Measurements from ENCODE around the gene FYB1. TPM values are rescaled to one million over a fixed set of nuclear protein-coding genes. Genes with fewer than 3 reads are reported as not detected.

FYB1 gene, protein sequence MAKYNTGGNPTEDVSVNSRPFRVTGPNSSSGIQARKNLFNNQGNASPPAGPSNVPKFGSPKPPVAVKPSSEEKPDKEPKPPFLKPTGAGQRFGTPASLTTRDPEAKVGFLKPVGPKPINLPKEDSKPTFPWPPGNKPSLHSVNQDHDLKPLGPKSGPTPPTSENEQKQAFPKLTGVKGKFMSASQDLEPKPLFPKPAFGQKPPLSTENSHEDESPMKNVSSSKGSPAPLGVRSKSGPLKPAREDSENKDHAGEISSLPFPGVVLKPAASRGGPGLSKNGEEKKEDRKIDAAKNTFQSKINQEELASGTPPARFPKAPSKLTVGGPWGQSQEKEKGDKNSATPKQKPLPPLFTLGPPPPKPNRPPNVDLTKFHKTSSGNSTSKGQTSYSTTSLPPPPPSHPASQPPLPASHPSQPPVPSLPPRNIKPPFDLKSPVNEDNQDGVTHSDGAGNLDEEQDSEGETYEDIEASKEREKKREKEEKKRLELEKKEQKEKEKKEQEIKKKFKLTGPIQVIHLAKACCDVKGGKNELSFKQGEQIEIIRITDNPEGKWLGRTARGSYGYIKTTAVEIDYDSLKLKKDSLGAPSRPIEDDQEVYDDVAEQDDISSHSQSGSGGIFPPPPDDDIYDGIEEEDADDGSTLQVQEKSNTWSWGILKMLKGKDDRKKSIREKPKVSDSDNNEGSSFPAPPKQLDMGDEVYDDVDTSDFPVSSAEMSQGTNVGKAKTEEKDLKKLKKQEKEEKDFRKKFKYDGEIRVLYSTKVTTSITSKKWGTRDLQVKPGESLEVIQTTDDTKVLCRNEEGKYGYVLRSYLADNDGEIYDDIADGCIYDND
- not detected in 2 replicates for total RNA-seq (2014; rRNA removed; shearing (Covaris generic); ENCODE audit: low replicate concordance)

- no peaks in the 10 kb centered on the region for H3K36me3 ChIP-seq
- H3K9me3 ChIP-seq, result no peaks in the 10 kb centered on the region
- H3K27me3 ChIP-seq, result no peaks in the 10 kb centered on the region
- DNase-seq, result no peak
- no peak within 1 kb of the TSS for H3K4me3 ChIP-seq
Measured at GRCh38 chr5:39219437-39219836, at the start of gene FYB1. Gene FYB1, minus strand, starts transcription at chr5:39219563. Its CDS starts 16,603 bp downstream, at chr5:39202960.

GRCh38 chr5:39267186-39267585 lies 47.8 kb upstream of the FYB1 start:
- Histone ChIP-seq H3K27me3 (no peaks in the 10 kb centered on the region), H3K4me3 (no peak overlapping the region), H3K36me3 (no peaks in the 10 kb centered on the region), H3K9me3 (no peaks in the 10 kb centered on the region)
- DNase-seq, result no peak

- DNase-seq, result no peak
- Histone ChIP-seq H3K4me3 (no peak overlapping the region), H3K27me3 (no peaks in the 10 kb centered on the region), H3K9me3 (no peaks in the 10 kb centered on the region), H3K36me3 (no peaks in the 10 kb centered on the region)
Measured at GRCh38 chr5:39266442-39266841, 47.1 kb upstream of the FYB1 start.

GRCh38 chr5:39264528-39264927 lies 45.2 kb upstream of the FYB1 start:
- Histone ChIP-seq H3K36me3 (no peaks in the 10 kb centered on the region), H3K4me3 (no peak overlapping the region), H3K27me3 (no peaks in the 10 kb centered on the region), H3K9me3 (no peaks in the 10 kb centered on the region)
- no peak for DNase-seq

GRCh38 chr5:39262981-39263380 lies 43.6 kb upstream of the FYB1 start:
- Histone ChIP-seq H3K4me3 (no peak overlapping the region), H3K36me3 (no peaks in the 10 kb centered on the region), H3K27me3 (no peaks in the 10 kb centered on the region), H3K9me3 (no peaks in the 10 kb centered on the region)
- DNase-seq, result no peak

DNA sequence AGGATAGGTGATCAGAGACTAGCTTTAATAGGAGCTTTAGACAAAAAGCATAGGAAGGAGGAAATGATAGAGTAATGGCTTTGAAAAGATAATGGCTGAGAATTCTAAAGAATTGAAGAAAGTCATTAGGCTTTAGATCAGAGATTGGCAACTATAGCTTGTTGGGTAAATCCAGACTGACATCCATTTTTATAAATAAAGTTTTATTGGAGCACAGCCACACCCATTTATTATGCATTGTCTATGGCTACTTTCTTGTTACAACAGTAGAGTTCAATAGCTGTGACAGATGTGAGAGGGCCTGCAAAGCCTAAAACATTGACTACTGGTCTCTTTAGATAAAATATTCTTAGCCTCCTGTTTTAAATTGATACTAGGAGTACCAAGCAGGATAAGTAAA lies 40.7 kb upstream of the FYB1 start:
- no peak for DNase-seq
- no peak overlapping the region for H3K4me3 ChIP-seq
- no peaks in the 10 kb centered on the region for H3K27me3 ChIP-seq
- H3K9me3 ChIP-seq, result no peaks in the 10 kb centered on the region
- H3K36me3 ChIP-seq, result no peaks in the 10 kb centered on the region

DNA sequence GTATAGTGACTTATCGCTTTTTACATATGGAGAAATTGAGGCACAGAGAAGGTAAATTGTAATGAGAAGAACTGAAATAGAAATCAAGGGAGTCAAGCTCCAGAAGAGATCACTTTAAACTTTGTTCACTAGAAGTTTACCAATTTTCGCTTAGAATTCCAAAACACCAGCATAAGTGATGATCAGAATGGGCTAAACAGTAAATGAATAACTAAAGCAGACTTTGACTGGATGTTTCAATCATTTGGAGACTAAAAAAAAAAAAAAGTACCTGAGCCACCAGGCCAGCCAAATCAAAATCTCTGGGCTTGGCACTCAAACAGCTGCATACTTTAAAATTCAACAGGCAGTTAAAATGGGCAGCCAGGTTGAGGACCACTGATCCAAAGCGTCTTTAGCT lies 38.2 kb upstream of the FYB1 start:
- H3K4me3 ChIP-seq, result no peak overlapping the region
- H3K9me3 ChIP-seq, result no peaks in the 10 kb centered on the region
- no peak for DNase-seq
- H3K27me3 ChIP-seq, result no peaks in the 10 kb centered on the region
- H3K36me3 ChIP-seq, result no peaks in the 10 kb centered on the region

GRCh38 chr5:39256477-39257235 lies 37.3 kb upstream of the FYB1 start:
- DNase-seq, result peak; percentile 20
- Histone ChIP-seq H3K9me3 (no peaks in the 10 kb centered on the region), H3K36me3 (no peaks in the 10 kb centered on the region), H3K4me3 (peak overlapping the region; percentile 16), H3K27me3 (no peaks in the 10 kb centered on the region)

GRCh38 chr5:39255406-39255805 lies 36.0 kb upstream of the FYB1 start:
- Histone ChIP-seq H3K9me3 (no peaks in the 10 kb centered on the region), H3K4me3 (no peak overlapping the region), H3K27me3 (no peaks in the 10 kb centered on the region), H3K36me3 (no peaks in the 10 kb centered on the region)
- DNase-seq, result no peak

- no peak for DNase-seq
- Histone ChIP-seq H3K27me3 (no peaks in the 10 kb centered on the region), H3K9me3 (no peaks in the 10 kb centered on the region), H3K4me3 (no peak overlapping the region), H3K36me3 (no peaks in the 10 kb centered on the region)
Measured at GRCh38 chr5:39254671-39255070, 35.3 kb upstream of the FYB1 start.

DNA sequence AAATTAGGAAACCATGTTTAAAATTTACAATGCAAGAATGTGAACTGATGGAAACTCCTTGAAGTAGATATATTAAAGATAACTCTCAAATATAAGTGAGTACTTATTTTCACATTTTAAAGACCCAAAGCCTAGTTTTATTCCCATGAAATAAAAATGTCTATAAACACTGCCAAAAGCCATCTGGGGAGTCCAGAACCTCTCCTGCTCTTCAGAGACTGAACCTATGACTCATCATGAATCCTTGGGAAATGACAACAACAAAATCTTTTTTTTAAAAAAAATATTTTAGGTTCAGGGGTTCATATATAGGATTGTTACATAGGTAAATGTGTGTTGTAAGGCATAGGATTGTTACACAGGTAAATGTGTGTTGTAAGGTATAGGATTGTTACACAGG lies 33.8 kb upstream of the FYB1 start:
- H3K27me3 ChIP-seq, result no peaks in the 10 kb centered on the region
- no peaks in the 10 kb centered on the region for H3K36me3 ChIP-seq
- H3K4me3 ChIP-seq, result no peak overlapping the region
- H3K9me3 ChIP-seq, result no peaks in the 10 kb centered on the region
- DNase-seq, result no peak

DNA sequence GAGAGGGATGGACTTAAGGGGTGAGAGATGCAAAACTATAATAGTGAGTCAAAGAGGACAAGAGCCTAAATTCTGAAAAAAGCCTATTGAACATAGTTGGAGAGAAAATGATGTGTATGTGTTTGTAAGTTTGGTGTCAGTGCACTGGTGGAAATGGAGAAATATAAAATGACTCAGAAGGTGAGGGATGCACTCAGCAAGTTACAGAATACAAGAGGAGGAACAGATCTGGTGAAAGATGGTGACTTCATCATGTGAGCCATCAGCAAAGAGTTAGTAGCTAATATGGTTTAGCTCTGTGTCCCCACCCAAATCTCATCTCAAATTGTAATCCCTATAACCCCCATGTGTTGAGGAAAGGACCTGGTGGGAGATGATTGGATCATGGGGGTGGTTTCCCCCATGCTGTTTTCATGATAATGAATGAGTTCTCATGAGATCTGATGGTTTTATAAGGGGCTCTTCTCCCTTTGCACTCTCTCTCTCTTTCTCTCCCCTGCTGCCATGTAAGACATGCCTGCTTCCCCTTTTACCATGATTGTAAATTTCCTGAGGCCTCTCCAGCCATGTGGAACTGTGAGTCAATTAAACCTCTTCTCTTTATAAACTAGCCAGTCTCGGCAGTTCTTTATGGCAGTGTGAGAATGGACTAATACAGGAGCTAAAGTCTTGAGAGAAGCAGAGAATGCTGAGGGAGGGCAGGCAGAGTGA lies 30.4 kb upstream of the FYB1 start:
- H3K36me3 ChIP-seq, result no peaks in the 10 kb centered on the region
- H3K4me3 ChIP-seq, result no peak overlapping the region
- no peaks in the 10 kb centered on the region for H3K9me3 ChIP-seq
- DNase-seq, result no peak
- H3K27me3 ChIP-seq, result no peaks in the 10 kb centered on the region

- Histone ChIP-seq H3K4me3 (no peak overlapping the region), H3K36me3 (no peaks in the 10 kb centered on the region), H3K27me3 (no peaks in the 10 kb centered on the region), H3K9me3 (no peaks in the 10 kb centered on the region)
- no peak for DNase-seq
Measured at GRCh38 chr5:39249069-39249468, 29.7 kb upstream of the FYB1 start.

DNA sequence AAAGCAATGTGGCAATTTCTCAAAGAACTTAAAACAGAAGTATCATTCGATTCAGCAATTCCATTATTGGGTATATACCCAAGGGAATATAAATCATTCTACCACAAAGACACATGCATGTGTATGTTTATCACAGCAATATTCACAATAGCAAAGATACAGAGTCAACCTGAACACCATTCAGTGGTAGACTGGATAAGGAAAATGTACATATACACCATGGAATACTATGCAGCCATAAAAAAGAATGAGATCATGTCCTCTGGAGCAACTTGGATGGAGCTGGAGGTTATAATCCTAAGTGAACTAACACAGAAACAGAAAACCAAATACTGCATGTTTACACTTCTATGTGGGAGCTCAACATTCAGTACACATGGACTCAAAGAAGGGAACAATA lies 21.4 kb upstream of the FYB1 start:
- H3K4me3 ChIP-seq, result no peak overlapping the region
- H3K27me3 ChIP-seq, result peaks cover 16% of the 10 kb centered on the region
- DNase-seq, result no peak
- H3K9me3 ChIP-seq, result no peaks in the 10 kb centered on the region; the same call in none of the 2 replicates
- no peaks in the 10 kb centered on the region for H3K36me3 ChIP-seq

GRCh38 chr5:39238366-39239105 lies 19.2 kb upstream of the FYB1 start:
- Histone ChIP-seq H3K36me3 (no peaks in the 10 kb centered on the region), H3K9me3 (no peaks in the 10 kb centered on the region; the same call in none of the 2 replicates), H3K27me3 (peaks cover 19% of the 10 kb centered on the region), H3K4me3 (no peak overlapping the region)
- no peak for DNase-seq

GRCh38 chr5:39236718-39237117 lies 17.4 kb upstream of the FYB1 start:
- Histone ChIP-seq H3K4me3 (no peak overlapping the region), H3K36me3 (no peaks in the 10 kb centered on the region), H3K9me3 (no peaks in the 10 kb centered on the region; the same call in 1 of the 2 replicates), H3K27me3 (peaks cover 19% of the 10 kb centered on the region)
- DNase-seq, result no peak
